Endothelial cell of umbilical vein (primary cell): Measurements from ENCODE around the gene FNBP1. TPM values are rescaled to one million over a fixed set of nuclear protein-coding genes. Genes with fewer than 3 reads are reported as not detected.
A peak's percentile ranks its signal among the peaks of the same experiment; 100 is the strongest.

Source experiments
- BruUV-seq: library from RNA; stranded (reverse); fragments of 400-500 nt; replicated peaks from 2 replicates; lab custom pipeline; 2021; lab: Mats Ljungman, UMichigan
- CTCF ChIA-PET: fragments of 300-600, 350-600 bp; sonication (Branson Sonifier 250); formaldehyde crosslinking; loops from one replicate; lab custom pipeline; 2021; ENCODE audit warnings: antibody characterized with exemption, inconsistent platforms; lab: Charles Lee
- POLR2A ChIA-PET: fragments of 300-600, 350-600 bp; sonication (Branson Sonifier 250); formaldehyde crosslinking; loops from one replicate; lab custom pipeline; 2021; ENCODE audit warnings: antibody characterized with exemption, inconsistent platforms; lab: Charles Lee
- DNase-seq: peaks from one replicate; pipeline ENCODE4 v3.0.0-alpha.2; 2011; ENCODE audit warnings: low read depth, low spot score
- FAIRE-seq: peaks from 2 replicates; lab custom pipeline; 2011; peaks lifted over from hg19 to GRCh38; lab: Jason Lieb, UNC
- H2AFZ ChIP-seq: 2 replicates; pipeline ENCODE4 v1.6.0; 2012; ENCODE audit warnings: low read depth, low read length, control low read depth, inconsistent platforms
- H3K27ac ChIP-seq: 2 replicates; pipeline ENCODE4 v1.5.1; 2011; ENCODE audit warnings: low read depth, mild to moderate bottlenecking, control low read depth, low read length, moderate library complexity; ENCODE audit not compliant: insufficient read depth
- H3K27me3 ChIP-seq, 2 experiments: 2 replicates each; pipeline versions ENCODE4 v1.6.0 to v1.6.1; 2011; ENCODE audit warnings: low read length in 2 of 2, mixed read lengths in 1 of 2; ENCODE audit not compliant: control insufficient read depth in 2 of 2, insufficient read depth in 2 of 2
- H3K36me3 ChIP-seq, 2 experiments: 2 replicates in 1 of 2; 3 replicates in 1 of 2; pipeline ENCODE4 v1.5.1; 2011; ENCODE audit warnings: low read length in 2 of 2, mild to moderate bottlenecking in 1 of 2, moderate library complexity in 1 of 2; ENCODE audit not compliant: control insufficient read depth in 2 of 2, insufficient read depth in 2 of 2; ENCODE audit errors: extremely low read depth in 1 of 2
- H3K4me1 ChIP-seq: 3 replicates; pipeline ENCODE4 v1.5.1; 2011; ENCODE audit warnings: mild to moderate bottlenecking, low read length; ENCODE audit not compliant: control insufficient read depth, insufficient read depth; ENCODE audit errors: extremely low read depth
- H3K4me2 ChIP-seq: 2 replicates; pipeline ENCODE4 v1.6.1; 2011; ENCODE audit warnings: low read length, control low read depth, mixed read lengths; ENCODE audit not compliant: insufficient read depth
- H3K4me3 ChIP-seq, 3 experiments: fragments of 200-600 bp in 1 of 3; sonication (generic), shearing (Covaris generic) in 1 of 3; replicated peaks in 1 of 3; 2 replicates each; pipeline ENCODE4 v1.5.1; 2011 to 2016; ENCODE audit warnings: control low read depth in 3 of 3, low read length in 3 of 3, mild to moderate bottlenecking in 2 of 3, inconsistent platforms in 1 of 3, low read depth in 1 of 3, moderate library complexity in 1 of 3; ENCODE audit not compliant: insufficient read depth in 1 of 3
- H3K79me2 ChIP-seq: 2 replicates; pipeline ENCODE4 v1.6.0; 2012; ENCODE audit warnings: low read length, inconsistent platforms; ENCODE audit not compliant: control insufficient read depth, insufficient read depth
- H3K9ac ChIP-seq: replicated peaks from 2 replicates; pipeline ENCODE3; 2011; ENCODE audit warnings: low read length, control low read depth; ENCODE audit not compliant: insufficient read depth; ENCODE audit errors: extremely low read depth
- H3K9me1 ChIP-seq: replicated peaks from 3 replicates; pipeline ENCODE4 v1.6.0; 2011; ENCODE audit warnings: mild to moderate bottlenecking, low read length; ENCODE audit not compliant: control insufficient read depth, insufficient read depth; ENCODE audit errors: extremely low read depth
- H3K9me3 ChIP-seq: replicated peaks from 2 replicates; pipeline ENCODE4 v1.5.1; 2012; ENCODE audit warnings: low read length, inconsistent platforms; ENCODE audit not compliant: control insufficient read depth, insufficient read depth
- H4K20me1 ChIP-seq: replicated peaks from 2 replicates; pipeline ENCODE3; 2011; ENCODE audit warnings: mild to moderate bottlenecking, low read length; ENCODE audit not compliant: control insufficient read depth, insufficient read depth; ENCODE audit errors: extremely low read depth
- CTCF ChIP-seq, 2 donors: IDR thresholded peaks; 1 replicate in 1 of 2; 2 replicates in 1 of 2; pipeline ENCODE4 v1.5.1; 2011; ENCODE audit warnings: low read length in 2 of 2, mild to moderate bottlenecking in 2 of 2, moderate library complexity in 2 of 2, control low read depth in 1 of 2, inconsistent platforms in 1 of 2, low read depth in 1 of 2; ENCODE audit not compliant: insufficient read depth in 1 of 2; ENCODE audit errors: extremely low read depth in 1 of 2
- EZH2 ChIP-seq: IDR thresholded peaks from 2 replicates; pipeline ENCODE4 v1.6.1; 2012; ENCODE audit warnings: borderline replicate concordance, low read depth, mild to moderate bottlenecking, moderate library complexity, low read length, inconsistent platforms; ENCODE audit not compliant: severe bottlenecking
- FOS ChIP-seq: IDR thresholded peaks from 2 replicates; pipeline ENCODE4 v1.6.1; 2011; ENCODE audit warnings: mild to moderate bottlenecking, low read length, moderate library complexity, borderline replicate concordance; ENCODE audit not compliant: insufficient read depth
- GATA2 ChIP-seq: IDR thresholded peaks from 2 replicates; pipeline ENCODE4 v1.7.0; 2011; ENCODE audit warnings: low read depth, mild to moderate bottlenecking, moderate library complexity, mixed read lengths, low read length; ENCODE audit not compliant: insufficient read length, insufficient read depth
- JUN ChIP-seq: IDR thresholded peaks from 2 replicates; pipeline ENCODE4 v1.6.1; 2011; ENCODE audit warnings: borderline replicate concordance, low read depth; ENCODE audit not compliant: insufficient read length, insufficient read depth
- MAX ChIP-seq: IDR thresholded peaks from 2 replicates; pipeline ENCODE4 v1.6.1; 2011; ENCODE audit not compliant: insufficient read depth, insufficient read length
- MYC ChIP-seq: IDR thresholded peaks from one replicate; pipeline ENCODE4 v1.6.1; 2011; ENCODE audit warnings: mild to moderate bottlenecking, low read depth, low read length
- POLR2A ChIP-seq: IDR thresholded peaks from 2 replicates; pipeline ENCODE4 v1.6.1; 2012; ENCODE audit warnings: low read depth, mild to moderate bottlenecking, control low read depth, low read length
- POLR2AphosphoS5 ChIP-seq: IDR thresholded peaks from 2 replicates; pipeline ENCODE4 v1.6.1; 2012; ENCODE audit warnings: low read depth, mild to moderate bottlenecking, control low read depth, low read length, moderate library complexity; ENCODE audit not compliant: insufficient read depth
- dilution Hi-C: fragments of 300-500 bp; cut with MboI; formaldehyde crosslinking; loops from one replicate; pipeline ENCODE4 v1.15.0; 2019; ENCODE audit warnings: low sequenced_read_pairs; ENCODE audit not compliant: extremely low pct_ligation_motif_present
- intact Hi-C: fragments of 100-400 bp; cut with micrococcal nuclease; formaldehyde crosslinking; loops from one replicate; pipeline ENCODE4 v1.10.0; 2022
- polyA plus RNA-seq, 4 experiments: library from polyadenylated mRNA; depleted of rRNA in 3 of 4; stranded (reverse) in 3 of 4; unstranded in 1 of 4; fragments of >200 nt; gene quantifications; 2 replicates each; pipeline versions ENCODE4 v1.2.1 to v1.2.3, GENCODE V29; 2011 to 2012; ENCODE audit warnings: missing spikeins in 1 of 4
- total RNA-seq: library from RNA; stranded (reverse); gene quantifications from 2 replicates; pipeline ENCODE4 v1.2.3, GENCODE V29; 2021

FNBP1 gene
- total and polyA plus RNA-seq, 2 donors (not counting 3 experiments of a cell fraction or from before 2014, with no cell fraction given): 10.9 to 43.9 TPM

- Histone ChIP-seq H3K4me2 (no peak overlapping the region), H3K27me3 (no peaks in the 10 kb centered on the region), H4K20me1 (peaks cover 3% of the 10 kb centered on the region), H3K79me2 (no peaks in the 10 kb centered on the region), H3K9me3 (no peaks in the 10 kb centered on the region), H3K4me3 (no peak overlapping the region), H3K9me1 (no peaks in the 10 kb centered on the region), H3K4me1 (peaks cover 3% of the 10 kb centered on the region), H3K9ac (no peak overlapping the region), H3K36me3 (peaks cover 0 to 2% of the 10 kb centered on the region in 2 experiments), H2AFZ (no peak overlapping the region), H3K27ac (no peak overlapping the region)
- intact Hi-C loops: no loop called here
- FAIRE-seq: peak; percentile 15
- dilution Hi-C loops: no loop called here
- POLR2A ChIA-PET: no interaction called here
- no TSS peak for BruUV-seq
- peak; percentile 31 for DNase-seq
- CTCF ChIA-PET: no interaction called here
- TF ChIP-seq POLR2A (no peak), FOS (no peak)
Observed at GRCh38 chr9:130021123-130021522, 21.9 kb downstream of the FNBP1 start.

- Histone ChIP-seq H3K36me3 (peaks cover 0 to 2% of the 10 kb centered on the region in 2 experiments), H3K27ac (no peak overlapping the region), H3K9ac (no peak overlapping the region), H3K4me1 (peaks cover 3% of the 10 kb centered on the region), H2AFZ (no peak overlapping the region), H3K79me2 (no peaks in the 10 kb centered on the region), H3K9me1 (no peaks in the 10 kb centered on the region), H3K4me2 (no peak overlapping the region), H3K9me3 (no peaks in the 10 kb centered on the region), H3K27me3 (no peaks in the 10 kb centered on the region), H3K4me3 (no peak overlapping the region), H4K20me1 (peaks cover 3% of the 10 kb centered on the region)
- FAIRE-seq: no peak
- no peak for DNase-seq
- BruUV-seq: no TSS peak
- intact Hi-C loops (no loop called here), dilution Hi-C loops (no loop called here)
- ChIA-PET POLR2A (no interaction called here), CTCF (no interaction called here)
- TF ChIP-seq GATA2 (no peak), JUN (no peak), POLR2AphosphoS5 (no peak), POLR2A (no peak), MAX (no peak), CTCF (IDR thresholded peaks at IDR 0.05; ENCODE audit: extremely low read depth in 1 of 2, insufficient read depth in 1 of 2, low read depth in 1 of 2, low read length in 2 of 2) (no peak), FOS (no peak), MYC (no peak), EZH2 (no peak)
Observed at GRCh38 chr9:130020618-130021017, 22.4 kb downstream of the FNBP1 start.
